Activated CD4-positive, alpha-beta T cell treated with anti-CD3 and anti-CD28 coated beads for 36 hours (primary cell): ENCODE data around the gene MAPRE2. TPM values are rescaled to one million over a fixed set of nuclear protein-coding genes. Genes with fewer than 3 reads are reported as not detected.
"Not testable (repeated sequence)": the region's sequence is repeated elsewhere in the genome, so short reads cannot be mapped to it uniquely, and the experiment has no call there.

Experiments
- ATAC-seq: fragments of 200-7000 bp; cut with Tn5 transposase; one replicate; pipeline ENCODE4 v1.10.0; 2021; ENCODE audit warnings: mild to moderate bottlenecking, moderate library complexity
- CTCF ChIA-PET: fragments of 350-600 bp; sonication (Branson Sonifier 250); formaldehyde crosslinking; loops from one replicate; lab custom pipeline; 2021; ENCODE audit warnings: antibody characterized with exemption; lab: Charles Lee
- POLR2A ChIA-PET: fragments of 350-600 bp; sonication (Branson Sonifier 250); formaldehyde crosslinking; loops from one replicate; lab custom pipeline; 2021; ENCODE audit warnings: antibody characterized with exemption, inconsistent platforms; lab: Charles Lee
- DNase-seq: peaks from one replicate; pipeline ENCODE4 v3.0.0-alpha.2; 2020
- H3K27ac Mint-ChIP-seq: one replicate; pipeline ENCODE4 v1.8.0; 2021; ENCODE audit warnings: mixed read lengths
- H3K27me3 Mint-ChIP-seq: one replicate; pipeline ENCODE4 v1.8.0; 2021; ENCODE audit warnings: mixed read lengths
- H3K36me3 Mint-ChIP-seq: one replicate; pipeline ENCODE4 v1.8.0; 2021; ENCODE audit warnings: low read depth, mixed read lengths
- H3K4me1 Mint-ChIP-seq: one replicate; pipeline ENCODE4 v1.8.0; 2021; ENCODE audit warnings: mixed read lengths
- H3K4me3 Mint-ChIP-seq: one replicate; pipeline ENCODE4 v1.8.0; 2021; ENCODE audit warnings: mild to moderate bottlenecking, moderate library complexity, mixed read lengths
- H3K9me3 Mint-ChIP-seq: one replicate; pipeline ENCODE4 v1.8.0; 2021; ENCODE audit warnings: low read depth, mixed read lengths
- intact Hi-C, 2 experiments: fragments of 100-400 bp; cut with DNase I in 1 of 2; cut with micrococcal nuclease in 1 of 2; formaldehyde crosslinking; loops; one replicate each; pipeline versions ENCODE4 v1.14.2 to v1.15.1; 2022 to 2024; cut with DNase I, micrococcal nuclease
- total RNA-seq, 2 experiments: library from RNA; stranded (reverse); gene quantifications; one replicate each; pipeline ENCODE4 v1.2.3, GENCODE V29; 2021

MAPRE2 gene
- total RNA-seq, 2 experiments from 2014 or later: 59.4 to 83.8 TPM

DNA sequence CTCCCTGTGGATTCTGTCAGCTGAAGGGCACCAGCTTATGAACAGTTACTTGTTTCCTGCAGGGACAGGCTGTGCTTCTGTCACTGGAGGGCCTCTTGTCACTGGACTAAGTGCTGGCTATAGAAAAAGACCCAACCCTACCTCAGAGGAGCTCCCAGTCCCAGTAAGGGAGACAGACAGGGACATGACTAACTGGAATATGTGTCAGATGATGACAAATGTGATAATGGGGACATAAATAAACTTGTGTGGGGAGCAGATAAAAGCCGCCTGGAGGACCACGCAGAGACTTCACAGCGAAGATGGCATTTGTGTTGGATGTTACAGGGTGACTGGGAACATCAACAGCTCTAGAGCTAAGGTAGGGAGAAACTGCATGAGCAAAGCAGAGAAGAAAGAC is 95.0 kb downstream of the MAPRE2 start:
- H3K4me3 Mint-ChIP-seq: no peak overlapping the region
- H3K27ac Mint-ChIP-seq: no peak overlapping the region
- ATAC-seq (no peak), DNase-seq (no peak)
- intact Hi-C loops: no loop called here
- no peaks in the 10 kb centered on the region for H3K27me3 Mint-ChIP-seq
- H3K4me1 Mint-ChIP-seq: peaks cover 4% of the 10 kb centered on the region
- ChIA-PET CTCF (interaction anchor here (0.7 to 1.2 kb wide), 2 partner anchors 51 to 362 kb away, joined by 3 read pairs; partner anchors contain the start of gene INO80C), POLR2A (no interaction called here)
- no peaks in the 10 kb centered on the region for H3K9me3 Mint-ChIP-seq
- H3K36me3 Mint-ChIP-seq: peaks cover 47% of the 10 kb centered on the region

DNA sequence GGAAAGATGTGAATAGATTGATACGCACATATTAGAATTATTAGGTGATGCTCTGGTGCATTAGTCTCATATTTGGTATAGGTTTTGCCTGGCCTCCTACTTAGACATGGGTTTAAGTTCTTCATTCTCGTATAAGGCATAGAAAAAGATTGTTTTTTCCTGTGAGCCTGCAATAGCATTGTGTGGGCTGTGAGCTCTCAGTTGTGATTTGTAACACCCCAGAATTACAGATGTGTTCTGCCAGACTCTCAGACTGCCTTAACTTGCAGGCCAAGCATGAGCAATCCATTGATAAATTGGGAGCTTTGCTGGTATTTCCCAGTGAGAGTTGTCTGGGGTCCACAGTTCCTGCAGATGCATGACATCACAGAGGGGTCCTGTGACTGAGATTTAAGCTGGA is 95.7 kb downstream of the MAPRE2 start:
- intact Hi-C loops: no loop called here
- Mint-ChIP-seq H3K9me3 (no peaks in the 10 kb centered on the region), H3K27me3 (no peaks in the 10 kb centered on the region), H3K36me3 (peaks cover 43% of the 10 kb centered on the region), H3K27ac (no peak overlapping the region), H3K4me3 (no peak overlapping the region), H3K4me1 (peaks cover 5% of the 10 kb centered on the region)
- no peak for ATAC-seq
- no peak for DNase-seq
- CTCF ChIA-PET: interaction anchor here (1.5 kb wide), 1 partner anchor 9 kb away, joined by 3 read pairs; no protein-coding TSS in a partner anchor
- POLR2A ChIA-PET: no interaction called here

DNA sequence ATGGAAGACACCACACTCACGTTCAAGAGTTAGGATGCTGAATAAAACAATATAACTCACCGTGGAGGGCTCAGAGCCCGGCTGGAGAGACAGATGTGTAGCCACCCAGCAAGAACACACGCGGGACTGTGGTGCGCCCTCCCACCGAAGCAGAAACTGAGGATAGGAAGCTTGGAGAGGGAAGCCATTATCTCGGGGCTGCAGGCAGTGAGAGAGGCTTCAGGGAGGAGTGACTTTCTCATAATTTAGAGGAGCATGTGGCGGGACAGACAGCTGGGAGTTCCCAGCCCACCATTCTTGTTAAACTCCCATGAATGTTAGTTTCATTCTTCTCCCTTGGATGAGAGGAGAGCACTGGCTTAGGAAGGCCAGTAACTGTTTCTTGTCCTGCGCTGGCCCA is 96.4 kb downstream of the MAPRE2 start:
- H3K27ac Mint-ChIP-seq: peak overlapping the region; percentile 19
- H3K27me3 Mint-ChIP-seq: no peaks in the 10 kb centered on the region
- ATAC-seq (no peak), DNase-seq (no peak)
- peaks cover 10% of the 10 kb centered on the region for H3K4me1 Mint-ChIP-seq
- intact Hi-C loops: no loop called here
- ChIA-PET CTCF (interaction anchor here (1.5 kb wide), 1 partner anchor 10 kb away, joined by 3 read pairs; no protein-coding TSS in a partner anchor), POLR2A (no interaction called here)
- peaks cover 37% of the 10 kb centered on the region for H3K36me3 Mint-ChIP-seq
- H3K9me3 Mint-ChIP-seq: no peaks in the 10 kb centered on the region
- no peak overlapping the region for H3K4me3 Mint-ChIP-seq

DNA sequence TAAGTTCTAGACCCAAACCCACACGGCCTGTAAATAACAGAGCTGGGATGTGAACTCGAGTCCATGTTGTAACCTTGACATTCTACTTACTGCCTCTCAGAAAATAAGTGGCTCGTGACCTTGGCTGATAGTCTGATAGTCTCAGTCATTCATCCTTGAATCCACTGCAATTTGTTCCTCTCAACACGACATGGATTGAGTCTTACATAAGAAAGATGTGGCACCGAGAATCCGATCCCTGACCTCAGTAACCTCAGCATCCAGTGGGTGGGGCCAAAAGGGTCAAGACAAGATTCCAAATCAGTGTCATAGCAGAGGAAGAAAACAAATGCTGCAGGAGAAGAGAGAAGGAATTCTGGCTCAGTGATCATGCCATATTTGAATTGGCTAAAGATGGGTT is 97.6 kb downstream of the MAPRE2 start:
- DNase-seq: no peak
- intact Hi-C loops: no loop called here
- POLR2A ChIA-PET: no interaction called here
- Mint-ChIP-seq H3K36me3 (peaks cover 30% of the 10 kb centered on the region), H3K4me1 (peaks cover 10% of the 10 kb centered on the region), H3K27ac (no peak overlapping the region), H3K9me3 (no peaks in the 10 kb centered on the region), H3K27me3 (no peaks in the 10 kb centered on the region), H3K4me3 (no peak overlapping the region)
- ATAC-seq: no peak
- CTCF ChIA-PET: interaction anchor here (1.0 kb wide), 1 partner anchor 110 kb away, joined by 3 read pairs; no protein-coding TSS in a partner anchor

DNA sequence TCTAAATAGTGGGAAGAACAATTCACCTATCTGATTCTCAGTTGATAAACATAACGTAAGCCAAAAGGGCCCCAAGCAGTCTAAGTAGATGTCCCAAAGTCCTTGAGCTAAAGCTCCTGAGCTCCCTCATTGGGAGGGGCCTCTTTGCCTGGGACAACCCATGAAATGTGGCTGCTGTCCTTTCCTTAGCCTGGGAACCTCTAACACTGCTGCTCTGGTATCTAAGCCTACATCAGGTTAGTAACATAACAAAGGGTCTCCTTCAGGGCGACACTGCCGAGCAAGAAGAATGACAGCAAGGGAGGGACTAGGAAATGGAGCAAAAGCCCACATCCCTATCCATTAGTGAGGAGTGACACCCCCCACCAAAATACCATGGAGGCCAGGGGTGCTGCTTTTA is 98.3 kb downstream of the MAPRE2 start:
- no peak overlapping the region for H3K27ac Mint-ChIP-seq
- H3K4me1 Mint-ChIP-seq: peaks cover 10% of the 10 kb centered on the region
- peaks cover 29% of the 10 kb centered on the region for H3K36me3 Mint-ChIP-seq
- intact Hi-C loops: no loop called here
- H3K4me3 Mint-ChIP-seq: no peak overlapping the region
- ATAC-seq: no peak
- H3K9me3 Mint-ChIP-seq: no peaks in the 10 kb centered on the region
- CTCF ChIA-PET: no interaction called here
- DNase-seq: no peak
- H3K27me3 Mint-ChIP-seq: no peaks in the 10 kb centered on the region
- POLR2A ChIA-PET: no interaction called here

DNA sequence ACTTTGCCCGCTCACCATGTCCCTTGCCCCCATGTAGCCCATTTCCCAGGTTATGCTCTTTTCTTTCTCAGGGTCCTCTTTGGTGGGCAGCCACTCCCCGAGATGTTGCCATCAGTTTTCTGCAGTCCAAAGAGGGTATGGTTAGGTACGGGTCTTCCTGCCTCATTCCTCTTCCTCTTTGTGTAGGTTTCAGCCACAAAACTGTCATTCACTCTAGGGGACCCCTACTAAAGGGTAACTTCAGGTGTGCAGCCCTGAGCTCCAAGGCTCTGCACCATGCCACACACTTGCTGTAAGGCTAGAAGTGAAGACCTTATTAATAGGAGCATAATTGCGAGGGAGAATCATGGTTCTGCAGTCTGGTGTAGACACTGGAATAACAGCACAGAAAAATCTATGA is 99.9 kb downstream of the MAPRE2 start:
- Mint-ChIP-seq H3K36me3 (peaks cover 22% of the 10 kb centered on the region), H3K9me3 (no peaks in the 10 kb centered on the region), H3K4me3 (no peak overlapping the region), H3K27me3 (no peaks in the 10 kb centered on the region), H3K4me1 (peaks cover 8% of the 10 kb centered on the region), H3K27ac (no peak overlapping the region)
- intact Hi-C loops: no loop called here
- DNase-seq (no peak), ATAC-seq (no peak)
- POLR2A ChIA-PET: no interaction called here
- CTCF ChIA-PET: interaction anchor here (1.0 to 2.2 kb wide), 3 partner anchors 33 to 135 kb away, joined by 3 to 7 read pairs (median 5); no protein-coding TSS in a partner anchor

DNA sequence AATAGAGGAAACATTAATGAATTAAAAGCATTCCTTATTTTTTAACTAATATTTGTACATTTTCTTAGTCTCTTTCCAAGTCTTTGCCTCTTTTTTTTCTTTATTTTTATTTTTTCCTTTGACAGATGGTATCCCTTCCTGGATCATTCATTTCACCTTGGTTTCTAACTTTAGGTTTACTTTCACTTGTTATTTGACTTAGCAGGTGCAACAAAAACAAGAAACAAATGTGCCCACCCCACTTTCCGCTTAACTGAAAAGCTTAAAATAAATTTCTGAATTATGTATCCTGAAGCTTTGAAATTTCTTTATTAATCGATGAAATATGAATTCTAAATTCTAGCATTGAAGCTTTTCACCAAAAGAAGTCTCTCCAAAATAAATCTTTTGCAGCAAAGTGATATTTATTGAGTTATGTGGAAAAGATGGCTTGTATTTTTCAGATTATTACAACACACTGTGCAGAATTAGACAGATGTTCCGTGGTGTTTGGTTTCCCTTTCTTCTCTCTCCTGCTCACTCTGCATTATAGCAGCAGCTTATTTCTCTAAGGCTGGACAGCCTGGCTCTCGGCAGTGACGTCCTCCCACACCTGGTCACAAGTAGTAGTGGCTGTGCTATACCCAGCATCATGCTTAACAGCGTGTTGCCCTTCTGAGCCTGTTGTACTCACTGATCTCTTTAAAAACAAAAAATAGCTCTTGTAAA is 100.5 kb downstream of the MAPRE2 start:
- Mint-ChIP-seq H3K9me3 (no peaks in the 10 kb centered on the region), H3K36me3 (peaks cover 22% of the 10 kb centered on the region), H3K4me3 (no peak overlapping the region), H3K4me1 (peaks cover 8% of the 10 kb centered on the region), H3K27ac (no peak overlapping the region), H3K27me3 (no peaks in the 10 kb centered on the region)
- DNase-seq: no peak
- POLR2A ChIA-PET: no interaction called here
- peak; percentile 39 for ATAC-seq
- intact Hi-C loops: no loop called here
- CTCF ChIA-PET: interaction anchor here (0.8 to 2.3 kb wide), 5 partner anchors 22 to 136 kb away, joined by 3 to 7 read pairs (median 5); no protein-coding TSS in a partner anchor

DNA sequence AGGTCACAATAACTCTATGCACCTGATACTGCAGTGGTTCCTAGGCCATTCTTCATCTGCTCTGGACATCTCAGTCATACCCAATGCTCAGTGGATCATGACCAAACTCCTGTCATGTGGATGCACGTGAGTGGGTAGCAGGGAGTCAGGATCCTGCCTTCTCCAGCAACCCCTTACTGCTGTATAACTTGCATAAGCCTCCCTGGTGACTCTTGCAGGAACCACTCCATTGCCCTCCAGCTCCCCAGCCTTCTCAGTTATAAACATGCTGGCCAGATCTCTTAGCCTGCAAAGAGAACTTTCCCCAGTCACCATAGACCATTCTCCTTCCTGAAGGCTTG is 101.0 kb downstream of the MAPRE2 start:
- Mint-ChIP-seq H3K27me3 (no peaks in the 10 kb centered on the region), H3K4me1 (peaks cover 8% of the 10 kb centered on the region), H3K27ac (no peak overlapping the region), H3K36me3 (peaks cover 22% of the 10 kb centered on the region), H3K4me3 (no peak overlapping the region), H3K9me3 (no peaks in the 10 kb centered on the region)
- DNase-seq: no peak
- POLR2A ChIA-PET: no interaction called here
- no peak for ATAC-seq
- CTCF ChIA-PET: interaction anchor here (0.8 to 2.3 kb wide), 5 partner anchors 22 to 136 kb away, joined by 3 to 7 read pairs (median 5); no protein-coding TSS in a partner anchor
- intact Hi-C loops: no loop called here

DNA sequence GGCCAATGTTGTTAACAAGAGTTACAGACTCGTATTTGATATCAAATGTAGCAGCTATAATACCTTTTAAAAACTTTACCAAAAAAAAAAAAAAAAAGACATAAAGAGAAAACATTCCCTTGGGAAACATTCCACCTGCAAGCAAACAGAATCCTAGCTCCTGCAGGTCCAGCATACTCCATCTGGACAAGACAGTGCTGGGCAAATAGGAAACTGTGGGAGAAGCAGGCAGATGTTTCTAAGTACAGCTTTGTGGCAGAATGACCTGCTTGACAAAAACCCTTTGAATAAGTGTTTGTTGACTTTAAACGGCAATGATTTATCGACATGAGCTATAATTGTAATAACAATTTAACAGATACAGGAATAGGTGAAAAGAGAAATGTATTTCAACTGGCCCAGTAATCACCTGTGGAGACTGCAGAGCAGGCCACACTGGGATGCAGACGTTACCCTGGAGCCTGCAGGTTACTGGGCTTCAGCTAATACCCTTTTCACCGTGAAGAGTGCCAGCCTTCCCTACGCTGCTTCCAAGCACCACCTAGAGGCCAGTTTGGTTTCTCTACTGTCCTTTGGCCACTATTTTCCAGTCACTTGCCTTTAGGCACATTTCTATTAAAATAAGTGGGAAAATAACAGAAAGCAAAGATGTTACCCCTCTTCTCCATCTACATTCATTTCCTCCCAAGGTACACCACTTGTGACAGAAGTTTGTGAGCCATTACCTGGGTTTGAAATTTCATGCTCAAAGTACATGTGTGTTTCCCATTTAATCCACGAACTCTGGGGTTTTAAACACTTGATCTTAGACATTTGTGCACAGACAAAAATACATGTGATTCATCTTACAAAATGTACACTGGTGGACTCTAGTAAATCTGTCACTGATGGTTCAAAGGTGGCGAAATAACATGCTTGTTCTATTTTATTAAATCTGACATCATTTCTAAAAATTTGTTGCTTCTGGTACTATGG is 102.7 kb downstream of the MAPRE2 start:
- Mint-ChIP-seq H3K27me3 (no peaks in the 10 kb centered on the region), H3K27ac (no peak overlapping the region), H3K4me3 (no peak overlapping the region), H3K9me3 (peaks cover 4% of the 10 kb centered on the region), H3K36me3 (peaks cover 21% of the 10 kb centered on the region), H3K4me1 (peaks cover 8% of the 10 kb centered on the region)
- DNase-seq: peak; percentile 57
- intact Hi-C loops: loop anchor here (1.0 kb wide), 2 partner anchors 118 to 138 kb away; no protein-coding TSS in a partner anchor
- CTCF ChIA-PET: interaction anchor here (0.6 to 2.3 kb wide), 16 partner anchors 9 to 659 kb away, joined by 3 to 17 read pairs (median 4); no protein-coding TSS in a partner anchor
- peak; percentile 69 for ATAC-seq
- POLR2A ChIA-PET: interaction anchor here (0.6 kb wide), 1 partner anchor 852 kb away, joined by 4 read pairs; no protein-coding TSS in a partner anchor

DNA sequence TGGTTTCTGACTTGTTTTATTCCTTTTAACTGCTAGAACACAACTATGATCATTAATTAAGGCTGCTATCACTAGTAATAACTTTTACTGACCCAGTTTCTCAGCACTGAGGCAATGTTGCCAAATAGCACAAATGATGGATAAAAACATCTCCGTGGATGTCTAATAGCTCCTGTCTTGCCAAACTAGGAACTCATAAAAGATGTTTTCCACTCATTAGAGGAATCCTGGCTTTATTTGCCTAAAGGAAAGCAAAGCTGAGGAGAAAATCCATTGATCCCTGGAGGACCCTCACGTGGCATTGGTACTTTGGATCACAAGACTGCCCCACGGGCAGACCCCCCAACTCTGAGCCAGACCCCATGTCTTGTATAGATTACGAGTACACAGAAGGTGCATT is 103.5 kb downstream of the MAPRE2 start:
- Mint-ChIP-seq H3K9me3 (peaks cover 7% of the 10 kb centered on the region), H3K27ac (no peak overlapping the region), H3K27me3 (no peaks in the 10 kb centered on the region), H3K4me1 (peaks cover 8% of the 10 kb centered on the region), H3K36me3 (peaks cover 25% of the 10 kb centered on the region), H3K4me3 (no peak overlapping the region)
- ATAC-seq (no peak), DNase-seq (no peak)
- ChIA-PET POLR2A (no interaction called here), CTCF (interaction anchor here (1.1 to 1.6 kb wide), 5 partner anchors 15 to 139 kb away, joined by 3 to 19 read pairs (median 4); no protein-coding TSS in a partner anchor)
- intact Hi-C loops: loop anchor here (1.0 kb wide), 2 partner anchors 118 to 138 kb away; no protein-coding TSS in a partner anchor

DNA sequence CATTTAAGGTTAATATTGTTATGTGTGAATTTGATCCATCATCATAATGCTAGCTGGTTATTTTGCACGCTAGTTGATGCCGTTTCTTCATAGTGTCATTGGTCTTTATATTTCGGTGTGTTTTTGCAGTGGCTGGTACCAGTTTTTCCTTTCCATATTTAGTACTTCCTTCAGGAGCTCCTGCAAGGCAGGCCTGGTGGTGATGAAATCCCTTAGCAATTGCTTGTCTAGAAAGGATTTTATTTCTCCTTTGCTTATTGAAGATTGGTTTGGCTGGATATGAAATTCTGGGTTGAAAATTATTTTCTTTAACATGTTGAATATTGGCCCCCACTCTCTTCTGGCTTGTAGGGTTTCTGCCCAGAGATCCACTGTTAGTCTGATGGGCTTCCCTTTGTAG is 109.0 kb downstream of the MAPRE2 start:
- H3K4me3 Mint-ChIP-seq, intact Hi-C loops, DNase-seq, ATAC-seq, H3K27me3 Mint-ChIP-seq, CTCF ChIA-PET, POLR2A ChIA-PET, H3K27ac Mint-ChIP-seq, H3K9me3 Mint-ChIP-seq: not testable (repeated sequence)
- Mint-ChIP-seq H3K36me3 (peaks cover 19% of the 10 kb centered on the region), H3K4me1 (peaks cover 11% of the 10 kb centered on the region)
